ENCODE results near the gene ZFAND3. TPM values are rescaled to one million over a fixed set of nuclear protein-coding genes. Genes with fewer than 3 reads are reported as not detected.

ZFAND3 gene
- polyA plus RNA-seq, 3 donors: 11.5 to 21.1 (median 11.7) TPM

DNA sequence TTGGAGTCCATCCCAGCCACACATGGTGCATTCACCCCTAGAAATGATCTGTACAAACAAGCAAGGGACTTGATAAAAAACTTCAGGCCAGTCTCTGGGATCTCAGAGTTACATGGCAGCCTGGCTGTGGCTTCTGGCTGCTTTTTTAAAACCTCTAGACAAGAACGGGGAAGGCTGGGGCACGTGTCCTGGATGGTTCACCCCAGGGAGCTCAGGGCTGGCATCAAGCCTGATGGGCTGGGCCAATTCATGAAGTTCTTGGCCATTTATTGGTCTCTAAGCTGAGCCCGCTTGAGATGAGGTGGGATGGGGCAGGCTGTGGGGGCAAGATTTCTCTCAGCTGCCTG is 10.4 kb upstream of the ZFAND3 start:
- H3K79me2 ChIP-seq (ENCODE audit: insufficient read depth, low read length): no peaks in the 10 kb centered on the region
- Mint-ChIP-seq H3K36me3 (no peaks in the 10 kb centered on the region), H3K27me3 (ENCODE audit: low read depth in 3 of 3) (peaks cover 5 to 10% (median 10%) of the 10 kb centered on the region in 3 donors), H3K27ac (no peak overlapping the region), H3K4me1 (peaks cover 17% of the 10 kb centered on the region), H3K9me3 (no peaks in the 10 kb centered on the region), H3K4me3 (no peak overlapping the region)
- intact Hi-C loops (cut with micrococcal nuclease): no loop called here
- H3K27ac ChIP-seq (ENCODE audit: low read depth in 1 of 2, low read length in 2 of 2): no peak overlapping the region
- no peaks in the 10 kb centered on the region for H4K20me1 ChIP-seq (ENCODE audit: insufficient read depth, low read length)
- H3K27me3 ChIP-seq (ENCODE audit: control insufficient read depth in 2 of 2, insufficient read depth in 2 of 2, low read length in 2 of 2): no peaks in the 10 kb centered on the region
- no peak overlapping the region for H3K4me2 ChIP-seq (replicated peaks; ENCODE audit: extremely low read depth, low read length, poor library complexity, severe bottlenecking)
- H3K9ac ChIP-seq (ENCODE audit: insufficient read depth, low read length, poor library complexity, severe bottlenecking): no peak overlapping the region
- no peaks in the 10 kb centered on the region for H3K9me3 ChIP-seq (replicated peaks in 1 of 2; ENCODE audit: control insufficient read depth in 1 of 2, insufficient read depth in 1 of 2, low read length in 2 of 2)
- no peak for DNase-seq
- H2AFZ ChIP-seq (ENCODE audit: insufficient read depth, low read depth, low read length, poor library complexity, severe bottlenecking): no peak overlapping the region
- H3K4me1 ChIP-seq (ENCODE audit: control insufficient read depth in 1 of 2, insufficient read depth in 2 of 2, low read length in 2 of 2): peaks cover 10 to 18% of the 10 kb centered on the region in 2 donors
- TF ChIP-seq, protein P1, sequence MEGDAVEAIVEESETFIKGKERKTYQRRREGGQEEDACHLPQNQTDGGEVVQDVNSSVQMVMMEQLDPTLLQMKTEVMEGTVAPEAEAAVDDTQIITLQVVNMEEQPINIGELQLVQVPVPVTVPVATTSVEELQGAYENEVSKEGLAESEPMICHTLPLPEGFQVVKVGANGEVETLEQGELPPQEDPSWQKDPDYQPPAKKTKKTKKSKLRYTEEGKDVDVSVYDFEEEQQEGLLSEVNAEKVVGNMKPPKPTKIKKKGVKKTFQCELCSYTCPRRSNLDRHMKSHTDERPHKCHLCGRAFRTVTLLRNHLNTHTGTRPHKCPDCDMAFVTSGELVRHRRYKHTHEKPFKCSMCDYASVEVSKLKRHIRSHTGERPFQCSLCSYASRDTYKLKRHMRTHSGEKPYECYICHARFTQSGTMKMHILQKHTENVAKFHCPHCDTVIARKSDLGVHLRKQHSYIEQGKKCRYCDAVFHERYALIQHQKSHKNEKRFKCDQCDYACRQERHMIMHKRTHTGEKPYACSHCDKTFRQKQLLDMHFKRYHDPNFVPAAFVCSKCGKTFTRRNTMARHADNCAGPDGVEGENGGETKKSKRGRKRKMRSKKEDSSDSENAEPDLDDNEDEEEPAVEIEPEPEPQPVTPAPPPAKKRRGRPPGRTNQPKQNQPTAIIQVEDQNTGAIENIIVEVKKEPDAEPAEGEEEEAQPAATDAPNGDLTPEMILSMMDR (IDR thresholded peaks at IDR 0.05): no peak
- 75% methylated on average over 2 of the region's 3 CpGs for WGBS (ENCODE audit: insufficient coverage)
- no peak overlapping the region for H3K4me3 ChIP-seq (replicated peaks in 1 of 3; ENCODE audit: low read depth in 2 of 3, low read length in 3 of 3)
- H3K36me3 ChIP-seq (replicated peaks in 1 of 2; ENCODE audit: control insufficient read depth in 1 of 2, insufficient read depth in 2 of 2, low read length in 2 of 2): no peaks in the 10 kb centered on the region

DNA sequence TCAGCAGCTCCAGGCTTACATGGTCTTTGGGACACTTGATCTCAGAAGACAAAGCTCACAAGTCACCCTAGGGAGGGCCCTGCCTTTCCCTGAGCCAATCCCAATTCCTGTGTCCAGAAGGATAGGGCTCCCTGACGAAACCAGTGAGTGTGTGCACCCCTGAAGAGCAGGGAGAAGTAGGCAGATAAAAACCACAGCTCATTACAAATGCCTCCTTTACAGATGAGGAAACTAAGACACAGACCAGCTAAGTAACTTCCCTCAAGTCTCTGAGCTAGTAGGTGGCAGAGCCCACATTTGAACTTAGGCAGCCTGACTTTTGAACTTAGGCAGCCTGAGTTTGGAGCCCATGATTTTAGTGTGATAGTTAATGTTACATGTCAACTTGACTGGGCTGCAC is 6.7 kb upstream of the ZFAND3 start:
- Histone ChIP-seq H3K4me3 (replicated peaks in 1 of 3; ENCODE audit: low read depth in 2 of 3, low read length in 3 of 3) (no peak overlapping the region), H3K9me3 (replicated peaks in 1 of 2; ENCODE audit: control insufficient read depth in 1 of 2, insufficient read depth in 1 of 2, low read length in 2 of 2) (no peaks in the 10 kb centered on the region), H3K4me1 (ENCODE audit: control insufficient read depth in 1 of 2, insufficient read depth in 2 of 2, low read length in 2 of 2) (peaks cover 4 to 12% of the 10 kb centered on the region in 2 donors), H3K9ac (ENCODE audit: insufficient read depth, low read length, poor library complexity, severe bottlenecking) (no peak overlapping the region), H3K27me3 (ENCODE audit: control insufficient read depth in 2 of 2, insufficient read depth in 2 of 2, low read length in 2 of 2) (no peaks in the 10 kb centered on the region), H3K36me3 (replicated peaks in 1 of 2; ENCODE audit: control insufficient read depth in 1 of 2, insufficient read depth in 2 of 2, low read length in 2 of 2) (no peaks in the 10 kb centered on the region), H4K20me1 (ENCODE audit: insufficient read depth, low read length) (no peaks in the 10 kb centered on the region), H2AFZ (ENCODE audit: insufficient read depth, low read depth, low read length, poor library complexity, severe bottlenecking) (no peak overlapping the region), H3K79me2 (ENCODE audit: insufficient read depth, low read length) (no peaks in the 10 kb centered on the region), H3K4me2 (replicated peaks; ENCODE audit: extremely low read depth, low read length, poor library complexity, severe bottlenecking) (no peak overlapping the region), H3K27ac (ENCODE audit: low read depth in 1 of 2, low read length in 2 of 2) (no peak overlapping the region)
- Mint-ChIP-seq H3K36me3 (no peaks in the 10 kb centered on the region), H3K4me3 (no peak overlapping the region), H3K4me1 (peaks cover 9% of the 10 kb centered on the region), H3K9me3 (no peaks in the 10 kb centered on the region), H3K27me3 (ENCODE audit: low read depth in 3 of 3) (peaks cover 5 to 8% (median 5%) of the 10 kb centered on the region in 3 donors), H3K27ac (peak overlapping the region in 3 of 7 donors; percentile 11 to 53 (median 50))
- intact Hi-C loops (cut with micrococcal nuclease): no loop called here
- no CpG with 5 or more reads among the region's 1 CpG for WGBS (ENCODE audit: insufficient coverage)
- TF ChIP-seq, protein P1 (IDR thresholded peaks at IDR 0.05): no peak
- peak in 2 of 3 donors; percentile 19 to 25 for DNase-seq

Data from CD14-positive monocyte (primary cell).